Measurements from ENCODE around the gene SPATA6. TPM values are rescaled to one million over a fixed set of nuclear protein-coding genes. Genes with fewer than 3 reads are reported as not detected.

The SPATA6 gene
- total and polyA plus RNA-seq, 12 donors, result 1.7 to 13.6 (median 8.6) TPM

GRCh38 chr1:48249868-48250267, 222.1 kb downstream of the SPATA6 start:
- TF ChIP-seq, protein P1, sequence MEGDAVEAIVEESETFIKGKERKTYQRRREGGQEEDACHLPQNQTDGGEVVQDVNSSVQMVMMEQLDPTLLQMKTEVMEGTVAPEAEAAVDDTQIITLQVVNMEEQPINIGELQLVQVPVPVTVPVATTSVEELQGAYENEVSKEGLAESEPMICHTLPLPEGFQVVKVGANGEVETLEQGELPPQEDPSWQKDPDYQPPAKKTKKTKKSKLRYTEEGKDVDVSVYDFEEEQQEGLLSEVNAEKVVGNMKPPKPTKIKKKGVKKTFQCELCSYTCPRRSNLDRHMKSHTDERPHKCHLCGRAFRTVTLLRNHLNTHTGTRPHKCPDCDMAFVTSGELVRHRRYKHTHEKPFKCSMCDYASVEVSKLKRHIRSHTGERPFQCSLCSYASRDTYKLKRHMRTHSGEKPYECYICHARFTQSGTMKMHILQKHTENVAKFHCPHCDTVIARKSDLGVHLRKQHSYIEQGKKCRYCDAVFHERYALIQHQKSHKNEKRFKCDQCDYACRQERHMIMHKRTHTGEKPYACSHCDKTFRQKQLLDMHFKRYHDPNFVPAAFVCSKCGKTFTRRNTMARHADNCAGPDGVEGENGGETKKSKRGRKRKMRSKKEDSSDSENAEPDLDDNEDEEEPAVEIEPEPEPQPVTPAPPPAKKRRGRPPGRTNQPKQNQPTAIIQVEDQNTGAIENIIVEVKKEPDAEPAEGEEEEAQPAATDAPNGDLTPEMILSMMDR (IDR thresholded peaks at IDR 0.05), result no peak
- H3K9me3 ChIP-seq, result no peaks in the 10 kb centered on the region
- no peak overlapping the region for H3K27ac ChIP-seq
- intact Hi-C loops (cut with DNase I), result no loop called here
- H3K4me1 ChIP-seq, result peaks cover 0 to 31% (median 6%) of the 10 kb centered on the region in 9 donors
- no peaks in the 10 kb centered on the region for H3K27me3 ChIP-seq
- ATAC-seq (no peak), DNase-seq (no peak)
- no peak overlapping the region for H3K4me3 ChIP-seq
- WGBS, 2 donors, result 95 to 96% methylated on average over 3 of the region's 3 CpGs
- no peaks in the 10 kb centered on the region for H3K36me3 ChIP-seq

DNA sequence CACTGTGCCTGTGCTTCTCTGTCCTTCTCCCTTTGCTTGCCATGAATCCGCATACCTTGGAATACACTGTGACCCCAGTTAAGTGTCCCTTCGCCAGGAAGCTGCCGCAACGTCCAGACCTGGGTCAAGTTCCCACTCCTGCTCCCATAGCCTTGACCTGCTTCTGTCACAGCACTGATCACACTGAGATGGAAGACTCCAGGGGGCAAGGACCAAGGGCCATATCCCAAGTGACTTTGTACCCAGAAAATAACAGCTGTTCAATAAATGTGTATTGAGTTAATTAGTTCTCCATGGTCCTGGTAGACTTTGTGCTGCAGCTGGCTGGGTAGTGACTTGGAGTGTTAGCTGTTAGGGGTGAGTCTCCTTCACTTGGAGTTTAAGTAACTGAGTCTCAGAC, 223.6 kb downstream of the SPATA6 start:
- Histone ChIP-seq H3K4me1 (peaks cover 0 to 38% (median 6%) of the 10 kb centered on the region in 9 donors), H3K27ac (no peak overlapping the region), H3K9me3 (no peaks in the 10 kb centered on the region), H3K4me3 (no peak overlapping the region), H3K36me3 (no peaks in the 10 kb centered on the region), H3K27me3 (no peaks in the 10 kb centered on the region)
- ATAC-seq (no peak), DNase-seq (no peak)
- WGBS, 2 donors, result 87 to 92% methylated on average over 4 of the region's 4 CpGs
- intact Hi-C loops (cut with DNase I), result no loop called here
- TF ChIP-seq, protein P1 (IDR thresholded peaks at IDR 0.05), result no peak

- Histone ChIP-seq H3K4me1 (peaks cover 0 to 49% (median 6%) of the 10 kb centered on the region in 9 donors), H3K27ac (no peak overlapping the region), H3K9me3 (no peaks in the 10 kb centered on the region), H3K36me3 (no peaks in the 10 kb centered on the region), H3K27me3 (no peaks in the 10 kb centered on the region), H3K4me3 (no peak overlapping the region)
- DNase-seq, result peak; percentile 21 to 52
- peak in 3 of 8 donors; percentile 54 to 81 (median 61) for ATAC-seq
- WGBS, 2 donors, result 78 to 91% methylated on average over 1 of the region's 1 CpG
- TF ChIP-seq, protein P1 (IDR thresholded peaks at IDR 0.05), result no peak
- intact Hi-C loops (cut with DNase I), result no loop called here
These were observed 225.3 kb downstream of the SPATA6 start for GRCh38 chr1:48246727-48247126.

Other genes with a start within 250 kb of the SPATA6 start
- gene SLC5A9, start 249.5 kb downstream of the SPATA6 start, total RNA-seq, result under 1 TPM in 3 of 10 donors, not detected in 7; 0.11 to 0.50 (median 0.16) TPM
- gene SLC5A9, start 249.5 kb downstream of the SPATA6 start, polyA plus RNA-seq, result under 1 TPM; 0.06 to 0.59 TPM